ENCODE data around the gene MISP.

MISP gene

GRCh38 chr19:778910-779653 is 28.2 kb downstream of the MISP start:
- DNase-seq, result peak in 1 of 4 experiments; percentile 38

GRCh38 chr19:780935-781334 is 30.0 kb downstream of the MISP start:
- DNase-seq, result no peak

- DNase-seq, result no peak
Observed at GRCh38 chr19:781800-782184, 30.9 kb downstream of the MISP start.

DNA sequence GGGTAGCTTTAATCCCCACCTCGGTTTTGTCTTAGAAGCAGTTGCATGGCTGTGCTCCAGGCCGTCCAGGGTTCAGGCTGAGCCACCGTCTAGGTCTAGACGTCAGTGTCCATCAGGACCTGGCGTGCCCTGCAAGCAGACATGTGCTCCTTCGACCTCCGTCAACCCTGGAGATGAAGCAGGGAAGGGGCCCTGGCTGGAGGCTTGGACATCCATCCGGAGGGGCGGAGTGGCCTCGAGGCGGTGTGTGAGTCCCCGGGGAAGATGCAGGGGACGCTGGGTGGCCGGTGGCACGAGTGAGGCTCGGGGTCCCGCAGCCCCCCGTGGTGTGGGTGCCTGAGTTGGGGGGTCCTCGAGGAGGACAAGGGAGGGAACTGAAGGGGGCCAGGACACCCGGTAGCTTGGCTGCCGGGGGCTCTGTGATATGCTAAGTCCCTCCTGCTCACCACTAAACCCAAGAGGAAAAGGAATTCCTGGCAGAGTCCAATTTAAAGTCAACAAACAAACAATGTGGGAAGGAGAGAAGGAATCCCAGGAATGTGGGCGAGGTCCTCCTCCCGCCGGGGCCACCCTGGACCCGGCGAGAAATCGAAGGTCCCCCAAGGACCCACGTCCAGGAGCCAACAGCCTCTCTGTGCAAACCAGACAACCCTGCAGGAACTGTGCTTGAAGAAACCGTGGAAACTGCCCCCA is 31.4 kb downstream of the MISP start:
- DNase-seq, result no peak

DNA sequence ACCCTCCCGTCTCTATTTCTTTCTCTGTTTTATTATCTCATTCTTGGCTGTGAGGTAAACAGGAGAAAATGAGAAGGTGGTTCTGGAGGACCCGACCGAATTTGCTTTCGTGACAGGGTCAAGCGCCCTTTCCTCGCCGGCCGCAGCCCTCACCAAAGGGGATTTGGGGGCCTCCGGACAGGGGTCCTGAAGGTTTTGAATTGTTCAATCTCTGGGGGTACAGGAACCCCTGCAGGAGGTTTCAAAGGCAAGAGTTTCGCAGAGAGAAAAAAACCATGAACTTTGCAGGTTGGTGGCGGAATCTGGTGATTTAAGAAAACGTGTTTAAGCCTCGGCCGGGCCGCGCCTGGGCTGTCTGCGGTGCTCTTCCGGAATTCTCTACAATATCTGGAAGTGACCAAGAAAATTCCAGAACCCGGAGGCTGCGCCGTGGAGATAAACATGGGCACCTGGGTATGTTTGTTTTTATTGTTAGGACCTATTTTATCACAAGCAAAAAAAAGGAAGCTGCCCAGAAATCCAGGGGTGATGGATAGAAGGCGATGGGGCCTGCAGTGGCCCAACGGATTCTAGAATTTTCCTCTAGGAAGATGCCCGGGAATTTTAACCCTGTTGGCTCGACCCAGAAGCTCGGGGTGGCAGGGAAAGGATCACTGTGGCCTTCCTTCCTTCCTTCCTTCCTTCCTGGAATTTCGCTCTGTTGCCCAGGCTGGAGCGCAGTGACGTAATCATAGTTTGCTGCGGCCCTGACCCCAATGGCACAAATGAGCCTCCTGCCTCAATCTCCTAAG is 32.2 kb downstream of the MISP start:
- no peak for DNase-seq

DNA sequence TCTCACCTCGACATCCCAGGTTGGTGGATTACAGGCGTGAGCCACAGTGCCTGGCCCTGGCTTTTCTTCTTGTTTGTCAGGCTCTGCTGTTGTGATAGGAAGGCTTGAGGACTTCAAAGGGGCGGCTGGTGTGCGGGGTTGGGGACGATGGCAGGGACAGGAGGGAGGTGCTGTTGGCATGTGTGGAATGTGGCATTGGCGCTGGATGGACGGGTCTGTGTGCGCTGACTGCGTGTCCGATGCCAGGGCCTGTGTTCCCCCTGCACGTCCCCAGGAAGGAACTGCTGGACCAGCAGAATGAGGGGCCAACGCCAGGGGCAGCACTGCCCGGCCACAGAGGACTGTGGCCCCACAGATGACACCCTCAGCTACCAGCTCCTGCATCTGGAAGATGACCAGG is 33.6 kb downstream of the MISP start:
- DNase-seq, result no peak

- DNase-seq, result no peak
Observed at GRCh38 chr19:787536-787935, 36.6 kb downstream of the MISP start.

GRCh38 chr19:788686-788982 is 37.7 kb downstream of the MISP start:
- no peak for DNase-seq

GRCh38 chr19:788983-789700 is 38.2 kb downstream of the MISP start:
- DNase-seq, result peak; percentile 48 to 71 (median 58)

- DNase-seq, result no peak
Observed at GRCh38 chr19:789701-790060, 38.8 kb downstream of the MISP start.

- no peak for DNase-seq
Observed at GRCh38 chr19:791007-791566, 40.2 kb downstream of the MISP start.

GRCh38 chr19:791567-792305 is 40.8 kb downstream of the MISP start:
- DNase-seq, result no peak

GRCh38 chr19:792306-792885 is 41.5 kb downstream of the MISP start:
- DNase-seq, result no peak

DNA sequence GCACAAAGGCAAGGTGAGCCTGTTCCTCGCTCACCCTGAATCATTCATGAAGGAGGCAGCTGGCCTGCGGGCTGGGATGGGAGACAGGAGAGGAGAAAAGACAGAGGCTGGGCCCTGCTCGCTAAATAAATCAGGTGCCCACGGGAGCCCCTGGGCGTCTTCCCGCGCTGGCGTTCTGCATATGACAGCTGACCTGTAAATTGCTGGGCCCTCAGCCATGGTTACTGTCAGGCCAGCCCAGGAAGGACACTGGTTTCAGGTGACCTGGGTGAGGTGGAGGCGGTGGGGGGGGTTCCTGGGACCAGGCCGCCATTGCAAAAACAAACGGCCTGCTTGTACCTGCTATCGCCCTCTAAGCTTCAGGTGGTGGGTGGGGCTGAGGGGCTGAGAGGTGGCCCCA is 42.9 kb downstream of the MISP start:
- DNase-seq, result no peak

GRCh38 chr19:795073-795611 is 44.2 kb downstream of the MISP start:
- DNase-seq, result no peak

- DNase-seq, result no peak
Observed at GRCh38 chr19:795691-796581, 45.0 kb downstream of the MISP start.

DNA sequence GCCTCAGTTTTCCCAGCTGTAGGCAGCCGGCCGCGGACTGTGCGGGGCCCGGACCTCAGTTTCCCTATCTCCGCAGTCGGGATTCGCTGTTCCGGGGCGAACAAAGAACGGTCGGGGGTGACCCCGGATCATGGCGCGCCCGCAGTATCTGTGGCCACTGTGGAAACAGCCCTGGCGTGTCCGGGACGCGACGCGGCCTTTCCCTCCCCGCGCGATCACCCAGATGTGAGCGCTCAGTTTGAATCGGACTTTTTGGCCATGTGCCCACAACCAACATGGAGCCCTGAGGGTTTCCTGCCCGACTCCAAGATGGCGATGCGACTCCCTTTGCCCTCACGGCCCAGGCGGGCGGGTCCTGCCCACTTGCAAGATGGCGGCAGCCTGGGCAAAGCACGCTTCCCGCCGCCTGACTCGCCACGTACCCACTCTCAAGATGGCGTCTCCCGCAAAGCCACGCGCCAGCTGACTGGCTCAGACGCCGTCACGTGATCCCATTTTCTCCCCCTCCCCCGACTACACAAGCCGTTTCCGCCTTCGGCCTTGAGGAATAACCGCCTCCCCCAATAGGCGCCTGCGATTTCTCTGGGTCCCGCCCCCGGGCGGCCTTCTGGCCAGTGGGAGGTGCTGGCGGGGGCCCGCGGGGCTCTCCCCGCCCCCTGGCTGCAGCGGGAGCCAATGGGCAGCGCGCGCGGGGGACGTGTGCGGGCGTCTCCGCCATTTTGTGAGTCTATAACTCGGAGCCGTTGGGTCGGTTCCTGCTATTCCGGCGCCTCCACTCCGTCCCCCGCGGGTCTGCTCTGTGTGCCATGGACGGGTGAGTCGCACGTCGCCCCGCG is 46.0 kb downstream of the MISP start, which contains the start of gene PTBP1:
TSS of gene PTBP1 (plus strand) at position 761 of the 836 bp plus-strand sequence. CDS start at position 807, 46 bp downstream.
- peak; percentile 100 for DNase-seq

DNA sequence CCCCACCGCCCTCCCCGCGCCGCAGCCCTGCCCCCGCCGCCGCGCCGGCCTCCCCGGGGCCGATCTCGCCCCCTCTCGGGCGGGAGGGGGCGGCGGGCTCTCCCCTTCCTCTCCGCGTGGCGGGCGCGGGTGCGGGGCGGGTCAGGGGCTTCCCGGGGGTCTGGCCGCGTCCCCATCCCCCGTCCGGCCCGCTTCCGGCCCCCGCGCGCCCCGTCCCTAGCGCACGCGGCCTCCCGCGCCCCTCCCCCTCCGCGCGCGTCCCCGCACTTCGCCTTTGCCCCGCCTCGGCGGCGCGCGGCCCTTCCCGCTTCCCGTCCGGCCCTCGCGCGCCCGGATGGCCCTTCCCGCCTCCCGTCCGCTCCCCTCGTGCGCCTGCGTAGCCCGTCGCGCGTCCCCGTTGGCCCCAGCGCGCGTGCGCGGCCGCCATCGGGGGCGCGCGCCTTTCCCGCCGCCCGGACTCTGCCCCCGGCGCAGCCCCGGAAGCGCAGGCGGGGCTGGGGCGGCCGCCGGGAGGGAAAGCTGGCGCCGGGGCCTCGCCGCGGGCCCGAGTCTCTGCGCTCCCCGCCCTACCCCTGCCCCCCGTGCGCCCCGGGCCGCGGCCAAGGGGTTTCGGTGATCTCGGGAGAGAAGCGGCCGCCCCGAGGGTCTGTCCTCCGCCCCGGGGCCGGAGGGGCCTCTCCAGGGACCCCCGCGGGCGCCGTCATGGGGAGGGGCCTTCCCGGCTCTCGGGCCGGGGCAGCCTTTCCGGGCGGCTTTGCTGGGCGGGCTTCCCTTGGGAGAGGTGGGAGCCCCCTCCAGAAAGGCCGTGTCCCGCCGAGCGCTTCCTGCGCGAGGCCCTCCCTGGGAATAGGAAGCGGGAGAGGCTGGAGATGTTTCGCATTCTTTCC is 46.9 kb downstream of the MISP start:
- peak; percentile 97 to 99 (median 98) for DNase-seq

Measured in suppressor macrophage (primary cell).